ENCODE measurements around the gene EGFL6. TPM values are rescaled to one million over a fixed set of nuclear protein-coding genes. Genes with fewer than 3 reads are reported as not detected.

The EGFL6 gene
- total and polyA plus RNA-seq, 8 donors, result 0.02 to 0.28 (median 0.06) TPM; not detected in 3

- Histone ChIP-seq H3K9me3 (no peaks in the 10 kb centered on the region), H3K27ac (no peak overlapping the region), H3K4me3 (no peak overlapping the region), H3K36me3 (no peaks in the 10 kb centered on the region), H3K27me3 (peaks cover 0 to 24% (median 4%) of the 10 kb centered on the region in 4 donors), H3K4me1 (no peaks in the 10 kb centered on the region)
- FAIRE-seq (no peak), ATAC-seq (no peak), DNase-seq (no peak)
- no peak for TF ChIP-seq CTCF (IDR thresholded peaks at IDR 0.05)
- WGBS, 2 donors, result 79 to 82% methylated on average over 7 of the region's 7 CpGs
- intact Hi-C loops (cut with DNase I), result no loop called here
Measured at GRCh38 chrX:13535376-13536165, 33.8 kb upstream of the EGFL6 start.

- WGBS, 2 donors, result 61 to 70% methylated on average over 4 of the region's 4 CpGs
- DNase-seq (no peak), ATAC-seq (no peak), FAIRE-seq (no peak)
- intact Hi-C loops (cut with DNase I), result no loop called here
- Histone ChIP-seq H3K36me3 (no peaks in the 10 kb centered on the region), H3K4me1 (no peaks in the 10 kb centered on the region), H3K27ac (no peak overlapping the region), H3K4me3 (no peak overlapping the region), H3K27me3 (peaks cover 0 to 19% (median 2%) of the 10 kb centered on the region in 4 donors), H3K9me3 (no peaks in the 10 kb centered on the region)
- no peak for TF ChIP-seq CTCF (IDR thresholded peaks at IDR 0.05)
Measured at GRCh38 chrX:13536551-13536950, 32.9 kb upstream of the EGFL6 start.

- Histone ChIP-seq H3K4me1 (no peaks in the 10 kb centered on the region), H3K4me3 (no peak overlapping the region), H3K27me3 (peaks cover 0 to 19% (median 1%) of the 10 kb centered on the region in 4 donors), H3K27ac (no peak overlapping the region), H3K9me3 (no peaks in the 10 kb centered on the region), H3K36me3 (no peaks in the 10 kb centered on the region)
- intact Hi-C loops (cut with DNase I), result no loop called here
- FAIRE-seq (no peak), ATAC-seq (no peak), DNase-seq (no peak)
- WGBS, 2 donors, result 59 to 64% methylated on average over 3 of the region's 3 CpGs
- no peak for TF ChIP-seq CTCF (IDR thresholded peaks at IDR 0.05)
Measured at GRCh38 chrX:13538414-13538813, 31.0 kb upstream of the EGFL6 start.

DNA sequence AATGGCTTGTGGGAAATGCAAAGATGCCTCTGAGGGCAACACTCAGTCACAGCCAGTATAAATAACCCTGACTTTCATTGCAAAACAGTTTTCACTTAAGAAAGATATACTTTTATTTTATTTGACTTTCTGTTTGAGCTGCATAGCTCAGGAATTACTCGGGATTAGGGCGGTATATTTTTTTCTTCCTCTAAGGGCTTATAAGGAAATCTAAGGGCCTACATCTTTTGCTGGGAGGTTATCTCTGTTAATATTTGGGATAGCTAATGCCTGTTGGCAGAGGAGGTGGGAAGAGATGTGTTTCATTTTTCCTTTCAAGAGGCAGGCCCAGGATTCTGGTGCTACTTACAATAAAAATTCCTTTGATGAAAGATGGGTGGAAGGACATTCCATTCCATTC lies 28.8 kb upstream of the EGFL6 start:
- H3K27ac ChIP-seq, result no peak overlapping the region
- intact Hi-C loops (cut with DNase I), result no loop called here
- 83 to 87% methylated on average over 2 of the region's 2 CpGs for WGBS, 2 donors
- ATAC-seq (no peak), FAIRE-seq (no peak), DNase-seq (no peak)
- no peak overlapping the region for H3K4me3 ChIP-seq
- peaks cover 0 to 19% (median 1%) of the 10 kb centered on the region in 4 donors for H3K27me3 ChIP-seq
- no peaks in the 10 kb centered on the region for H3K36me3 ChIP-seq
- TF ChIP-seq CTCF (IDR thresholded peaks at IDR 0.05), result no peak
- no peaks in the 10 kb centered on the region for H3K4me1 ChIP-seq
- H3K9me3 ChIP-seq, result no peaks in the 10 kb centered on the region

DNA sequence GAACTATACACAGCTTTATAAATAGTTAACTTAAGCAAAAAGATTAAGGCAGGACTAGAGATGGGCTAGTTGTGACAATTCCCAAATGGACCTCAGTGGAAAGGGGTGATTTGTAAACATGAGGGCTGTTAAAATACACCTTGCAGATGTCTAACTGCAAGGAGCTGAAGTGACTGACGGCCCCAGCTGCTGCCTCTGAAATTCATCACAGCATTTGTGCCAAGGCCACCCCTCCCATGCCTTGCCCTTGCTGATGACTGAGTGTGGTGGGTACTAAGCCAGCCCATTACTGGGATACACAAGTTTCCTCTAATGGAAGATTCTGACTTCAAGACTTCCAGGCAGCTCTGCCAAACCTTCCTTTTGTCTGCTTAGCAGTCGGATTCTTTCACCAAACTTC lies 23.7 kb upstream of the EGFL6 start:
- Histone ChIP-seq H3K36me3 (no peaks in the 10 kb centered on the region), H3K27ac (no peak overlapping the region), H3K4me1 (no peaks in the 10 kb centered on the region), H3K4me3 (no peak overlapping the region), H3K9me3 (no peaks in the 10 kb centered on the region), H3K27me3 (no peaks in the 10 kb centered on the region)
- intact Hi-C loops (cut with DNase I), result no loop called here
- DNase-seq (no peak), FAIRE-seq (no peak), ATAC-seq (no peak)
- 61 to 70% methylated on average over 2 of the region's 2 CpGs for WGBS, 2 donors
- no peak for TF ChIP-seq CTCF (IDR thresholded peaks at IDR 0.05)
